Measurements from ENCODE around the gene USP26. TPM values are rescaled to one million over a fixed set of nuclear protein-coding genes. Genes with fewer than 3 reads are reported as not detected.

USP26 gene
- total and polyA plus RNA-seq, 3 donors from 2014 or later = 1.0 to 5.8 (median 1.9) TPM

DNA sequence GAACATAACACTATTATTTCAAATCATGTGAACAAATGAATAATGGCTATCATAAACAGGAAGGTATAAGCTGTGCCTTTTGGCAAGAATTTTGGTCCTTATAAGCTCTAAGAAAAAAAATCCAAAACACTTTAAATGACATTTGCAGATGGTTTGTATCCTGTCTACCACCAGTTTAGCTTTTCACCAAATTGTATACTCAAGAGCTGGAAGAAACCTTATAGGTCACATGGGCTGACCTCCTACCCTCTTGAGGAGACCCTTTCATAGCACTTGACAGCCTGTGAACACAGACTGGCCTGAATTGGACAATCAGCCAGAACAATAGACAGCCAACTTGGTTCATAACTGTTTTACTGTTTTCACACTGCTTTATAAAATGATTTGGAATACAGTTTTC, 24.3 kb downstream of the USP26 start:
- intact Hi-C loops (cut with DNase I; ENCODE audit: low total_unique reads) = no loop called here
- DNase-seq = no peak
- Histone ChIP-seq H3K27me3 (no peaks in the 10 kb centered on the region), H3K36me3 (ENCODE audit: low read depth, missing control alignments) (no peaks in the 10 kb centered on the region), H3K4me1 (no peaks in the 10 kb centered on the region), H3K4me3 (no peak overlapping the region), H3K27ac (no peak overlapping the region), H3K9me3 (no peaks in the 10 kb centered on the region)
- TF ChIP-seq POLR2A (IDR thresholded peaks at IDR 0.05) = no peak
- TF ChIP-seq, protein P1, sequence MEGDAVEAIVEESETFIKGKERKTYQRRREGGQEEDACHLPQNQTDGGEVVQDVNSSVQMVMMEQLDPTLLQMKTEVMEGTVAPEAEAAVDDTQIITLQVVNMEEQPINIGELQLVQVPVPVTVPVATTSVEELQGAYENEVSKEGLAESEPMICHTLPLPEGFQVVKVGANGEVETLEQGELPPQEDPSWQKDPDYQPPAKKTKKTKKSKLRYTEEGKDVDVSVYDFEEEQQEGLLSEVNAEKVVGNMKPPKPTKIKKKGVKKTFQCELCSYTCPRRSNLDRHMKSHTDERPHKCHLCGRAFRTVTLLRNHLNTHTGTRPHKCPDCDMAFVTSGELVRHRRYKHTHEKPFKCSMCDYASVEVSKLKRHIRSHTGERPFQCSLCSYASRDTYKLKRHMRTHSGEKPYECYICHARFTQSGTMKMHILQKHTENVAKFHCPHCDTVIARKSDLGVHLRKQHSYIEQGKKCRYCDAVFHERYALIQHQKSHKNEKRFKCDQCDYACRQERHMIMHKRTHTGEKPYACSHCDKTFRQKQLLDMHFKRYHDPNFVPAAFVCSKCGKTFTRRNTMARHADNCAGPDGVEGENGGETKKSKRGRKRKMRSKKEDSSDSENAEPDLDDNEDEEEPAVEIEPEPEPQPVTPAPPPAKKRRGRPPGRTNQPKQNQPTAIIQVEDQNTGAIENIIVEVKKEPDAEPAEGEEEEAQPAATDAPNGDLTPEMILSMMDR (IDR thresholded peaks at IDR 0.05) = no peak

DNA sequence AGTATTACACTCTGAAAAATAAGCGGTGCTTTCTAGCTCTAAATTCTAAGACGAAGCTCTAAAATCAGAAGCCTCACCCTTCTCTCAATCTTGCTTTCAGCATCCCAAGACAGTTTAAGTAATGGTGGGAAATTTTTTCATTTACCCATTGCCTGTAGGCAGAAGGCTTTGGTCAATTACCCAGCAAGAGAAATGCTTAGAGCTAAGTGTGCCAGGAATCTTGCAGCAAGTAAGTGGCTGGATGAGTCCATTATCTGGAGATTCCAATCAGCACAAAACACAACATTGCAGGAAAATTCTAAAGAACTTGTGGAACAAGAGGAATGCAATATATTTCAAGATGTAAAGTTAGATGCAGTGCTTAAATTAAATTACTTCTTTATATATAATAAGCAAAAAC, 28.4 kb downstream of the USP26 start:
- Histone ChIP-seq H3K27me3 (no peaks in the 10 kb centered on the region), H3K4me3 (no peak overlapping the region), H3K9me3 (no peaks in the 10 kb centered on the region), H3K27ac (no peak overlapping the region), H3K36me3 (ENCODE audit: low read depth, missing control alignments) (no peaks in the 10 kb centered on the region), H3K4me1 (no peaks in the 10 kb centered on the region)
- DNase-seq = no peak
- WGBS, 2 donors = 93 to 97% methylated on average over 2 of the region's 2 CpGs
- TF ChIP-seq, protein P1 (IDR thresholded peaks at IDR 0.05) = no peak
- intact Hi-C loops (cut with DNase I; ENCODE audit: low total_unique reads) = no loop called here

DNA sequence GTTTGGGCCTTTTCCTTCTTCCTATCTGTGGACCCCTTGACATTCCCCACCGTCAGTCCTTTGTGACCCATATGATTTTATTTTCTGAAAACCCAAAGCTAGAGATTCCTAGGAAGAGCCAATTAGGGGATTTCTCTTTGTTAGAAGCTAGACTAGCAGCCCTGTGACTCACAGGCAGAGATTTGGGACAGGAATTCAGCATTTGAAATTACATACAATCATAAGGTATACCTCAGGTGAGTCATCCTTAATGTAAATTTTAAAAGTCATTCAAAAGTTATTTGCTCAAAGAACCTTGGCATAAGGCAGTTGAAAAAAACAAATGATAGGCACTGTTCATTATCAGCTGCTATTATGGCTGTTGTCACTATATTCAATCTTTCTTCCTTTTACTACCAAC, 40.6 kb downstream of the USP26 start:
- Histone ChIP-seq H3K36me3 (ENCODE audit: low read depth, missing control alignments) (no peaks in the 10 kb centered on the region), H3K4me1 (no peaks in the 10 kb centered on the region), H3K4me3 (no peak overlapping the region), H3K9me3 (no peaks in the 10 kb centered on the region), H3K27ac (no peak overlapping the region), H3K27me3 (no peaks in the 10 kb centered on the region)
- no peak for TF ChIP-seq POLR2A (IDR thresholded peaks at IDR 0.05)
- TF ChIP-seq, protein P1 (IDR thresholded peaks at IDR 0.05) = no peak
- 100% methylated on average over 1 of the region's 1 CpG for WGBS, 2 donors
- intact Hi-C loops (cut with DNase I; ENCODE audit: low total_unique reads) = no loop called here
- no peak for DNase-seq

DNA sequence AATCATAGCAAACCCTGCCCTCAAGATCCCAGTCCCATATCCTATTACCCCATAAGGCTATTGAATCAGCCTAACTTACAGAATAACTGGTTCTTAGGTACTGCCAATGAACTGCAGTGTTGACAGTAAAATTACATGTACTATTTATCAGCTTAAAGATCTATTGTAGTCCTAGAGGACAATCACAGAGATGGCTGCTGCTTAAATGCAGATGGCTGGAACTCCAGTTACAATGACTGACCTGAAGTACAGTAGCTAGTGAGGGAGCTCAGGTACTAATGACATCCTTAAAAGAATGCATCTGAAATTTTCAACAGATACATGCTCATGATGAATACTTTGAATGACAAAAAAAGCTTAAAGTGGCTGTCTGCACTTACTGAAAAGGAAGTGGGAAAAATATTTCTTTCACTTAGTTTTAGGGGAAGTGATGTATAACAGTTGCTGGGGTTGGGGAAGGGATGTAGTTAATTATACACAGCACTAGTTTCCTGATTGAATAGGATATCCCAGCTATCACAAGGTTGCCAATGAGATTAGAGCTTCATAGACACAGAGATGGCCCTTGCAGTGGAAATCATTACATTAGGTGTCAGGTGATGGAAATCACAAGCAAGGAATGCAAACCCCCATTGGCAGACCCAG, 42.0 kb downstream of the USP26 start:
- H3K4me1 ChIP-seq = no peaks in the 10 kb centered on the region
- DNase-seq = no peak

More for the DNA sequence above, 42.0 kb downstream of the USP26 start:
- intact Hi-C loops (cut with DNase I; ENCODE audit: low total_unique reads) = no loop called here
- Histone ChIP-seq H3K27me3 (no peaks in the 10 kb centered on the region), H3K36me3 (ENCODE audit: low read depth, missing control alignments) (no peaks in the 10 kb centered on the region), H3K4me3 (no peak overlapping the region), H3K27ac (no peak overlapping the region), H3K9me3 (no peaks in the 10 kb centered on the region)
- TF ChIP-seq, protein P1 (IDR thresholded peaks at IDR 0.05) = no peak
- TF ChIP-seq POLR2A (IDR thresholded peaks at IDR 0.05) = no peak
